Measurements from ENCODE around the gene PPP2R5C.

PPP2R5C gene

GRCh38 chr14:101893759-101894158 lies 132.2 kb downstream of the PPP2R5C start:
- no peak for DNase-seq

GRCh38 chr14:101894365-101895081 lies 133.0 kb downstream of the PPP2R5C start:
- no peak for DNase-seq

GRCh38 chr14:101895256-101895655 lies 133.7 kb downstream of the PPP2R5C start:
- DNase-seq: no peak

- no peak for DNase-seq
Observed at GRCh38 chr14:101897326-101897725, 135.8 kb downstream of the PPP2R5C start.

GRCh38 chr14:101898416-101898815 lies 136.9 kb downstream of the PPP2R5C start:
- no peak for DNase-seq

- DNase-seq: no peak
Observed at GRCh38 chr14:101899263-101899662, 137.8 kb downstream of the PPP2R5C start.

- DNase-seq: no peak
Observed at GRCh38 chr14:101900253-101900652, 138.7 kb downstream of the PPP2R5C start.

- no peak for DNase-seq
Observed at GRCh38 chr14:101903111-101903561, 141.6 kb downstream of the PPP2R5C start.

GRCh38 chr14:101905614-101906013 lies 144.1 kb downstream of the PPP2R5C start:
- DNase-seq: no peak

- no peak for DNase-seq
Observed at GRCh38 chr14:101906645-101907044, 145.1 kb downstream of the PPP2R5C start.

- DNase-seq: no peak
Observed at GRCh38 chr14:101907619-101908018, 146.1 kb downstream of the PPP2R5C start.

GRCh38 chr14:101908795-101909194 lies 147.3 kb downstream of the PPP2R5C start:
- no peak for DNase-seq

- no peak for DNase-seq
Observed at GRCh38 chr14:101909371-101910096, 148.0 kb downstream of the PPP2R5C start.

GRCh38 chr14:101912841-101913240 lies 151.3 kb downstream of the PPP2R5C start:
- no peak for DNase-seq

GRCh38 chr14:101914083-101914482 lies 152.6 kb downstream of the PPP2R5C start:
- no peak for DNase-seq

- no peak for DNase-seq
Observed at GRCh38 chr14:101915871-101916815, 154.6 kb downstream of the PPP2R5C start.

GRCh38 chr14:101916816-101917412 lies 155.4 kb downstream of the PPP2R5C start:
- DNase-seq: no peak

- no peak for DNase-seq
Observed at GRCh38 chr14:101917413-101918017, 156.0 kb downstream of the PPP2R5C start.

GRCh38 chr14:101918065-101918989 lies 156.8 kb downstream of the PPP2R5C start:
- DNase-seq: no peak

GRCh38 chr14:101920271-101920670 lies 158.8 kb downstream of the PPP2R5C start:
- no peak for DNase-seq

GRCh38 chr14:101922866-101923265 lies 161.4 kb downstream of the PPP2R5C start:
- DNase-seq: no peak
